GM04503 (cell line): ENCODE measurements around the gene TNFSF11.

Experiments used
- DNase-seq: peaks from one replicate; pipeline ENCODE4 v3.0.0-alpha.2; 2012; ENCODE audit warnings: low read depth

TNFSF11 gene

GRCh38 chr13:42611086-42611779 is 37.3 kb downstream of the TNFSF11 start:
- DNase-seq = no peak

GRCh38 chr13:42612021-42612765 is 38.2 kb downstream of the TNFSF11 start:
- DNase-seq = no peak

- DNase-seq = no peak
Observed at GRCh38 chr13:42614436-42615035, 40.6 kb downstream of the TNFSF11 start.

GRCh38 chr13:42615691-42616090 is 41.7 kb downstream of the TNFSF11 start:
- no peak for DNase-seq

GRCh38 chr13:42617221-42617620 is 43.3 kb downstream of the TNFSF11 start:
- no peak for DNase-seq

- DNase-seq = no peak
Observed at GRCh38 chr13:42623916-42624315, 50.0 kb downstream of the TNFSF11 start.

- no peak for DNase-seq
Observed at GRCh38 chr13:42625611-42626010, 51.7 kb downstream of the TNFSF11 start.

GRCh38 chr13:42626176-42626860 is 52.4 kb downstream of the TNFSF11 start:
- no peak for DNase-seq

- DNase-seq = no peak
Observed at GRCh38 chr13:42628666-42629065, 54.7 kb downstream of the TNFSF11 start.

GRCh38 chr13:42631181-42631580 is 57.2 kb downstream of the TNFSF11 start:
- no peak for DNase-seq

GRCh38 chr13:42633495-42633894 is 59.5 kb downstream of the TNFSF11 start:
- no peak for DNase-seq

GRCh38 chr13:42638101-42638500 is 64.1 kb downstream of the TNFSF11 start:
- DNase-seq = no peak

GRCh38 chr13:42638886-42639285 is 64.9 kb downstream of the TNFSF11 start:
- DNase-seq = no peak

- DNase-seq = no peak
Observed at GRCh38 chr13:42643076-42643475, 69.1 kb downstream of the TNFSF11 start.

GRCh38 chr13:42644841-42645240 is 70.9 kb downstream of the TNFSF11 start:
- no peak for DNase-seq

- DNase-seq = no peak
Observed at GRCh38 chr13:42645717-42646116, 71.8 kb downstream of the TNFSF11 start.

GRCh38 chr13:42649141-42649540 is 75.2 kb downstream of the TNFSF11 start:
- no peak for DNase-seq

- DNase-seq = no peak
Observed at GRCh38 chr13:42649831-42650230, 75.9 kb downstream of the TNFSF11 start.

GRCh38 chr13:42650506-42650905 is 76.6 kb downstream of the TNFSF11 start:
- DNase-seq = no peak

- no peak for DNase-seq
Observed at GRCh38 chr13:42651936-42652641, 78.1 kb downstream of the TNFSF11 start.

GRCh38 chr13:42652642-42653415 is 78.9 kb downstream of the TNFSF11 start:
- no peak for DNase-seq
